Measurements from ENCODE around the gene AMIGO2.
"Not testable (repeated sequence)": the region's sequence is repeated elsewhere in the genome, so short reads cannot be mapped to it uniquely, and the experiment has no call there.

The AMIGO2 gene

GRCh38 chr12:47071241-47071852 is 8.4 kb downstream of the AMIGO2 start:
- DNase-seq, result peak; percentile 8

GRCh38 chr12:47070310-47070709 is 9.4 kb downstream of the AMIGO2 start:
- DNase-seq, result no peak

GRCh38 chr12:47068539-47068938 is 11.2 kb downstream of the AMIGO2 start:
- no peak for DNase-seq

GRCh38 chr12:47067771-47068431 is 11.9 kb downstream of the AMIGO2 start:
- peak; percentile 56 for DNase-seq

GRCh38 chr12:47067176-47067575 is 12.6 kb downstream of the AMIGO2 start:
- DNase-seq, result no peak

GRCh38 chr12:47066278-47067025 is 13.3 kb downstream of the AMIGO2 start:
- DNase-seq, result peak; percentile 47

GRCh38 chr12:47065546-47065945 is 14.2 kb downstream of the AMIGO2 start:
- DNase-seq, result no peak

- DNase-seq, result not testable (repeated sequence)
Measured at GRCh38 chr12:47058640-47059039, 21.1 kb downstream of the AMIGO2 start.

- not testable (repeated sequence) for DNase-seq
Measured at GRCh38 chr12:47056944-47057343, 22.8 kb downstream of the AMIGO2 start.

- not testable (repeated sequence) for DNase-seq
Measured at GRCh38 chr12:47055856-47056255, 23.9 kb downstream of the AMIGO2 start.

- DNase-seq, result no peak
Measured at GRCh38 chr12:47054659-47055058, 25.1 kb downstream of the AMIGO2 start.

GRCh38 chr12:47053961-47054360 is 25.8 kb downstream of the AMIGO2 start:
- DNase-seq, result no peak

GRCh38 chr12:47052274-47052673 is 27.5 kb downstream of the AMIGO2 start:
- DNase-seq, result no peak

- not testable (repeated sequence) for DNase-seq
Measured at GRCh38 chr12:47051291-47051690, 28.5 kb downstream of the AMIGO2 start.

- DNase-seq, result no peak
Measured at GRCh38 chr12:47048541-47048940, 31.2 kb downstream of the AMIGO2 start.

- DNase-seq, result no peak
Measured at GRCh38 chr12:47041327-47041726, 38.4 kb downstream of the AMIGO2 start.

- no peak for DNase-seq
Measured at GRCh38 chr12:47039756-47040155, 40.0 kb downstream of the AMIGO2 start.

- no peak for DNase-seq
Measured at GRCh38 chr12:47039079-47039478, 40.7 kb downstream of the AMIGO2 start.

- DNase-seq, result no peak
Measured at GRCh38 chr12:47038270-47038748, 41.5 kb downstream of the AMIGO2 start.

GRCh38 chr12:47035484-47035883 is 44.3 kb downstream of the AMIGO2 start:
- DNase-seq, result no peak

- no peak for DNase-seq
Measured at GRCh38 chr12:47034661-47035060, 45.1 kb downstream of the AMIGO2 start.

GRCh38 chr12:47033789-47034555 is 45.8 kb downstream of the AMIGO2 start:
- DNase-seq, result no peak

- DNase-seq, result no peak
Measured at GRCh38 chr12:47033081-47033480, 46.7 kb downstream of the AMIGO2 start.

All from NCI-H1092 (cell line).